ENCODE measurements around the gene ATXN1.

ATXN1 gene

DNA sequence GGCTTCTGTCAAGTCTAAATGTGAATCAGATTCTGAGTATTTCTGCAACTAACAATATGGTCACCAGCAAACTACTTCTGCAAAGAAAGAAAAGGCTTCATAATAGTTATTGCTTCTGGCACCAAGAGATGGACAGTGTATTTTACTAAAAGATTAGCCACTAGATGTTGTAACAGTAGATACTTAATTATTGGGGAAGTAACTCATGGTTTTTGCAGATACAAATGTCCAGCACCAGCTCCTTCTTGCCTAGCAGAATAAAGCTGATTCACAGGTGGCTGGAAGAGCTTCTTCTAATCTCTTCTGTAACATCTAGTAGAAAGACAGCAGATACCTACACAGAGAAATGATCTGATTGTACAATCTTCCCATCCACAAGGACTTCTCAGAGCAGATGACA lies 21.2 kb downstream of the ATXN1 start:
- H3K9ac ChIP-seq (ENCODE audit: low read length): no peak overlapping the region
- no peak overlapping the region for H2AFZ ChIP-seq (ENCODE audit: low read depth, low read length)
- H3K4me1 ChIP-seq (ENCODE audit: low read length): no peaks in the 10 kb centered on the region
- H3K79me2 ChIP-seq (ENCODE audit: low read length): no peaks in the 10 kb centered on the region
- no peak for TF ChIP-seq EZH2phosphoT487 (IDR thresholded peaks at IDR 0.05; ENCODE audit: low read depth)
- TF ChIP-seq, protein P1, sequence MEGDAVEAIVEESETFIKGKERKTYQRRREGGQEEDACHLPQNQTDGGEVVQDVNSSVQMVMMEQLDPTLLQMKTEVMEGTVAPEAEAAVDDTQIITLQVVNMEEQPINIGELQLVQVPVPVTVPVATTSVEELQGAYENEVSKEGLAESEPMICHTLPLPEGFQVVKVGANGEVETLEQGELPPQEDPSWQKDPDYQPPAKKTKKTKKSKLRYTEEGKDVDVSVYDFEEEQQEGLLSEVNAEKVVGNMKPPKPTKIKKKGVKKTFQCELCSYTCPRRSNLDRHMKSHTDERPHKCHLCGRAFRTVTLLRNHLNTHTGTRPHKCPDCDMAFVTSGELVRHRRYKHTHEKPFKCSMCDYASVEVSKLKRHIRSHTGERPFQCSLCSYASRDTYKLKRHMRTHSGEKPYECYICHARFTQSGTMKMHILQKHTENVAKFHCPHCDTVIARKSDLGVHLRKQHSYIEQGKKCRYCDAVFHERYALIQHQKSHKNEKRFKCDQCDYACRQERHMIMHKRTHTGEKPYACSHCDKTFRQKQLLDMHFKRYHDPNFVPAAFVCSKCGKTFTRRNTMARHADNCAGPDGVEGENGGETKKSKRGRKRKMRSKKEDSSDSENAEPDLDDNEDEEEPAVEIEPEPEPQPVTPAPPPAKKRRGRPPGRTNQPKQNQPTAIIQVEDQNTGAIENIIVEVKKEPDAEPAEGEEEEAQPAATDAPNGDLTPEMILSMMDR (IDR thresholded peaks at IDR 0.05; ENCODE audit: low read depth, low read length): no peak
- H3K4me2 ChIP-seq (ENCODE audit: low read length): no peak overlapping the region
- H3K4me3 ChIP-seq (ENCODE audit: low read length): no peak overlapping the region
- no peaks in the 10 kb centered on the region for H3K9me3 ChIP-seq (ENCODE audit: insufficient read depth, low read length)
- peaks cover 15% of the 10 kb centered on the region for H3K27me3 ChIP-seq (ENCODE audit: low read depth, low read length)
- H4K20me1 ChIP-seq (ENCODE audit: insufficient read depth, low read length): no peaks in the 10 kb centered on the region
- no peak overlapping the region for H3K27ac ChIP-seq (ENCODE audit: low read length)
- H3K36me3 ChIP-seq (replicated peaks; ENCODE audit: low read depth, low read length): no peaks in the 10 kb centered on the region

DNA sequence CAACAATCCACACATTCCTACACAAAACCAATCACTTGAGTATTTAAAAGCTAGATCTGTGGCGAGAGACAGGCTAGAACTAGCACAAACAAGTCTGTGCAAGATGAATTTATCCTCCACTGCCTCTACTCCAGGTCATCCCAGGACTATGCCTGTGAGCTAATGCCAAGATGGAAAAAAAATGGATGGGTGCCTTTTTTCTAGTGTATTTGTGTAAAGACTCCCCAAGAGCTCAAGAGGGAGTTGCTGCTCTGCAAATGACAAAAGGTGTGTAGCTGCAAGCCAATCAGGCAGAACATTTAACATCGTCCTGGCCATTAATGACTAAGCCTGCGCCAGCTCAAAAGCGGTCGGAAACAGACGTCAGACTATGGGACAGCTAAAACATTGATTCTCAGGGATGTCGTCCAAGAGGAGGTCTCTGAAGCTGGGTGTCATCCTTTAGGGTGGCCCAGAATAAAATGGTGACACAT lies 21.9 kb downstream of the ATXN1 start:
- Histone ChIP-seq H2AFZ (ENCODE audit: low read depth, low read length) (no peak overlapping the region), H3K9ac (ENCODE audit: low read length) (no peak overlapping the region), H3K27me3 (ENCODE audit: low read depth, low read length) (peaks cover 15% of the 10 kb centered on the region), H3K36me3 (replicated peaks; ENCODE audit: low read depth, low read length) (no peaks in the 10 kb centered on the region), H3K27ac (ENCODE audit: low read length) (no peak overlapping the region), H3K79me2 (ENCODE audit: low read length) (no peaks in the 10 kb centered on the region), H3K4me2 (ENCODE audit: low read length) (no peak overlapping the region), H3K9me3 (ENCODE audit: insufficient read depth, low read length) (no peaks in the 10 kb centered on the region), H3K4me1 (ENCODE audit: low read length) (no peaks in the 10 kb centered on the region), H3K4me3 (ENCODE audit: low read length) (no peak overlapping the region), H4K20me1 (ENCODE audit: insufficient read depth, low read length) (no peaks in the 10 kb centered on the region)
- TF ChIP-seq, protein P1 (IDR thresholded peaks at IDR 0.05; ENCODE audit: low read depth, low read length): no peak
- no peak for TF ChIP-seq EZH2phosphoT487 (IDR thresholded peaks at IDR 0.05; ENCODE audit: low read depth)

DNA sequence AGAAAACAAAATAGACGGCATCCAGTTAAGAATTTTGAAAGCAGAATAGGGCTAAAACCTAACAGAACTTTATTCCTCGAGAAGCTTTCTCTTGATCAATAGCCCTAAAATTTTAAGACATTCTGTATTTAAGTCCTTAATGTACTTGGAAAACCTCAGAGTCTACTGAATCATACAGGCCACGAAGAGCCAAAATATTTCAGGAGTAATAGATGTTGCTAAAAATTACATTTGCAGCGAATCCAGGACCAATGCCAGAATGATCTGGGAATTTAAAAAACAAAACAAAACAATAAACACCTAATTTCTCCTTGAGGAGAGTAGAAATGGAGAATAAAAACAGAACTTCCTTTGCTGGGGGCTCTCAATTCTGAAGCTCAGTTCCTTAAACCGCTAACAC lies 23.3 kb downstream of the ATXN1 start:
- Histone ChIP-seq H3K4me3 (ENCODE audit: low read length) (no peak overlapping the region), H3K36me3 (replicated peaks; ENCODE audit: low read depth, low read length) (no peaks in the 10 kb centered on the region), H3K9me3 (ENCODE audit: insufficient read depth, low read length) (no peaks in the 10 kb centered on the region), H3K27me3 (ENCODE audit: low read depth, low read length) (peaks cover 18% of the 10 kb centered on the region), H3K4me2 (ENCODE audit: low read length) (no peak overlapping the region), H2AFZ (ENCODE audit: low read depth, low read length) (no peak overlapping the region), H4K20me1 (ENCODE audit: insufficient read depth, low read length) (no peaks in the 10 kb centered on the region), H3K27ac (ENCODE audit: low read length) (no peak overlapping the region), H3K9ac (ENCODE audit: low read length) (no peak overlapping the region), H3K79me2 (ENCODE audit: low read length) (no peaks in the 10 kb centered on the region), H3K4me1 (ENCODE audit: low read length) (no peaks in the 10 kb centered on the region)
- TF ChIP-seq, protein P1 (IDR thresholded peaks at IDR 0.05; ENCODE audit: low read depth, low read length): no peak
- no peak for TF ChIP-seq EZH2phosphoT487 (IDR thresholded peaks at IDR 0.05; ENCODE audit: low read depth)

DNA sequence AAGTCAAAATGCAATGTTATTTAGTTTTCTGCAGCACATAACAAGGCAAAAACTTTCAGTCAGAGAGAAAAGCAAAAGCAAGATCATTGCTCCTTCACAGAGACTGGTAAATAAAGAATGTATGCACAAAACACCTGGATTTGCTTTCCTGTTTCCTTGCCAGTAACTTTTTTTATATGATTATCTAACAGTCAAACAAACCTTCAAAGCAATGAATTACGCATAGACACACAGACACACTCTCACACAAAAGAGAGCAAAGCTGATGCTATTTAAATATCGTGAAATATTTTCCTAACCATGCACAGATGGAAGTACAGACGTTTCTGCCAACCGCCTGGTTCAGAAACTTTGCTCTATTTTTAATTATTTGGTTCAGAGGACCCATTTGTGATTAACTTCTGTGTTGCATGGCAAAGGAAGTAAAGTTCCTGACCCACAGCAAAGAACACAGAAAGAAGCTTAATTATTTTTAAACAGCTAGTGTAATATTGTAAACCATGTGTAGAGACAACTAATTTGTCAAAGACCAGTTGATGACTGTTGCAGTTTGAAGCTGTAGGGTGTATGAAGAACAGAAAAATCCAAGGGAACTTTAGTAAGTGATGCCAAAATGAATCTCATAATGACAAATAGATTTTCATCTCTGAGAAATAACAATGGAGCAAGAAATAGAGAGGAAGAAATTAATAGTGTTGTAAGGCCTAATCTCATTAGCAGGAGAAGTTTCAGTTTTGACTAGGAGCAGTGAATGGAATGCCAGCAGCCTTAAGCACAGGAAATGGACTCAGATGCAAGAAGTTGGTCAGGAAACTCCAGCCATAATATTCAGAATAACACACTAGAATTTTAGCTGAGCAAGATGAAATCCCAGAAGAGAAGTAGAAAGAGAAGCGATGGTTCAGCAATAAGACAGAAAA lies 24.1 kb downstream of the ATXN1 start:
- H3K36me3 ChIP-seq (replicated peaks; ENCODE audit: low read depth, low read length): no peaks in the 10 kb centered on the region
- H3K4me2 ChIP-seq (ENCODE audit: low read length): no peak overlapping the region
- no peaks in the 10 kb centered on the region for H4K20me1 ChIP-seq (ENCODE audit: insufficient read depth, low read length)
- peaks cover under 1% of the 10 kb centered on the region for H3K4me1 ChIP-seq (ENCODE audit: low read length)
- no peak overlapping the region for H3K27ac ChIP-seq (ENCODE audit: low read length)
- no peak overlapping the region for H3K9ac ChIP-seq (ENCODE audit: low read length)
- H2AFZ ChIP-seq (ENCODE audit: low read depth, low read length): no peak overlapping the region
- no peaks in the 10 kb centered on the region for H3K79me2 ChIP-seq (ENCODE audit: low read length)
- H3K27me3 ChIP-seq (ENCODE audit: low read depth, low read length): peaks cover 24% of the 10 kb centered on the region
- TF ChIP-seq, protein P1 (IDR thresholded peaks at IDR 0.05; ENCODE audit: low read depth, low read length): no peak
- TF ChIP-seq EZH2phosphoT487 (IDR thresholded peaks at IDR 0.05; ENCODE audit: low read depth): no peak
- H3K4me3 ChIP-seq (ENCODE audit: low read length): no peak overlapping the region
- H3K9me3 ChIP-seq (ENCODE audit: insufficient read depth, low read length): no peaks in the 10 kb centered on the region
